GM19463 (cell line): Measurements from ENCODE around the gene IGFBP2.

Source experiments
- ATAC-seq: cut with Tn5 transposase; IDR thresholded peaks from one replicate; pipeline ENCODE4 v1.9.1; 2021; ENCODE audit warnings: mild to moderate bottlenecking, moderate library complexity; ENCODE audit not compliant: unreplicated experiment

IGFBP2 gene

DNA sequence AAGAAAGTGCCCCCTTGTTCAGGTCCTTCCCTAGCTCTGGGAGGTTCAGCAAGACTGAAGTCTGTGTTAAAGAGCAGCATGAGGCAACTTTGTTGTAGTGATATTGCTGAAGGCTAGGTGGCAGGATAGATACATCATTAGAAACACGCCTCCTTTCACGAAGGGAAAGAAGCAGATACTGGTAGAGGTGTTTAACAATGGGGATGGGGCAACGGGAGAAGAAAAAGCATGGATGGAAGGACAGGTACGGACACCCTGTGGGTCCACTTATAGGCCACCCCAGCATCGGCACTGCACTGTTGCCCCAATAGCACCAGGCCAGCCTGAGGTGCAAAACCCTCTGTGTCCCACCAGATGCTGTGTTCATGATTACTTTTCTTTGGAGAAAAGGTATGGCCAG is 65.7 kb downstream of the IGFBP2 start:
- ATAC-seq: no peak

DNA sequence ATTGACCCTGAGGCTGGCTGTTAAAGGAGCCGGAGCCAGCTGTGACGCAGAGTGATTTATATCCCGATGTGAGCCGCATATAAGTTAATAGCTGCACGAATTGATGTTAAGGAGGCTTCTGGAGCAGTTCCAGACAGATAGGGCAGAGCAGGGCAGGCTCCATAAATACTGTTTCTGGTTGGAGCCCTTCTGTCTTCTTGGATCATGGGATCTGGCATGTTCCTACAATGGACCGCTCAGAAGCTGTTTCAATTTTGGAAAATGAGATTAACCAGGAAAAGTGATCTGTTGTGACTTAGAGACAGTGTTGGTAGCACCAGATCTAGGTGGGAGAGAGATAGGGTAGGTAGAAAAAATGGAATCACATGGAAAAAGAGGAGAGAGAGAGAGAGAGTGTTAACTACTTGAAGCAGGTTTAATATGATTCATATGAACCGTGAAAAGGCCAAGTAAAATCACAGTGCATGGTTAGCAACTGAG is 66.9 kb downstream of the IGFBP2 start:
- ATAC-seq: no peak

DNA sequence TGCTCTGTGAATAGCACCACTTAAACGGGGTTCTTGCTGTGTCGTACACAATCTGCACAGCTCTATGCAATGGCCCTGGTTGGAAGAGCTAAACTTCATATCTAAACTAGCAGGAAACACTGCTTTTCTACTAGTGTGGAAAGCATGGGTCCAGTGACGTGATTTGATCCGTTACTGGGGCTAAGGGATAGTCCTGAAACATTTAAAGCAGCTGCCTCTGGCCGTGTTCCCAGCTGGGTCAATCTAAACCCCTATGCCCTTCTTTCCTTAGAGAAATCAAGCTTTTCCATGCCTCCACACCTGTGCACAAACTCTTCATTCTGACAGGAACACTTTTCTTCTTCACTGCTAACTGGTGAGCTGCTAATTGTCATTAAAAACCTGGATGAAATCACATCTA is 67.6 kb downstream of the IGFBP2 start:
- ATAC-seq: no peak

DNA sequence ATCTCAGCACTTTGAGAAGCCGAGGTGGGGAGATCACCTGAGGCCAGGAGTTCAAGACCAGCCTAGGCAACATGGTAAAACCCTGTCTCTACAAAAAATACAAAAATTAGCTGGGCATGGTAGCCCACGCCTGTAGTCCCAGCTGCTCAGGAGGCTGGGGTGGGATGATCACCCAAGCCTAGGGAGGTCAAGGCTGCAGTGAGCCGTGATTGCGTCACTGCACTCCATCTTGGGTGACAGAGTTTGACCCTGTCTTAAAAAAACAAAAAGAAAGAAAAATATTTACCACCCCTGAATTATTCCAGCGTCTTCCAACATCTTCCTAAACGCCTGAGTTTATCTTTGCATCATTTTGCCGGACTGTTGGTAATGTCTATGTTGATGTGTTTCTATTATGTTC is 68.3 kb downstream of the IGFBP2 start:
- no peak for ATAC-seq

DNA sequence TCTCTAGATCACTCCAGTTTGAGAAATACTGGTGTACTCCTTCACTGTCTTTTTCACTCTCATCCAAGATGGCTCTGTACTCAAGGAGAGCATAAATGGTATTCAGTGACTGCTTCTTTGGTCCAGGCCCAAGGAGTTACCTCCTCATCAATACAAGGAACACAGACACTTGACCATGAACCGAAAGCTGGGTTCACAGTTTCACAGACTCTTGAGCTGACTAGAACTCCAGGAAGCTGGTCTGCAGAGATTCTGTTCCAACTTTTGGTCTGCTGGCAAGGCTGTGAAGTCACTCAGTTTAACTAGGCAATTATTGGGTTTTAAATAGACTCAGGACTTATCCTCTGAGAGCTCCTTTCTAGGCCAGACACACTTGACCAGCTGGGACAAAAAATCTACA is 69.5 kb downstream of the IGFBP2 start:
- ATAC-seq: no peak

DNA sequence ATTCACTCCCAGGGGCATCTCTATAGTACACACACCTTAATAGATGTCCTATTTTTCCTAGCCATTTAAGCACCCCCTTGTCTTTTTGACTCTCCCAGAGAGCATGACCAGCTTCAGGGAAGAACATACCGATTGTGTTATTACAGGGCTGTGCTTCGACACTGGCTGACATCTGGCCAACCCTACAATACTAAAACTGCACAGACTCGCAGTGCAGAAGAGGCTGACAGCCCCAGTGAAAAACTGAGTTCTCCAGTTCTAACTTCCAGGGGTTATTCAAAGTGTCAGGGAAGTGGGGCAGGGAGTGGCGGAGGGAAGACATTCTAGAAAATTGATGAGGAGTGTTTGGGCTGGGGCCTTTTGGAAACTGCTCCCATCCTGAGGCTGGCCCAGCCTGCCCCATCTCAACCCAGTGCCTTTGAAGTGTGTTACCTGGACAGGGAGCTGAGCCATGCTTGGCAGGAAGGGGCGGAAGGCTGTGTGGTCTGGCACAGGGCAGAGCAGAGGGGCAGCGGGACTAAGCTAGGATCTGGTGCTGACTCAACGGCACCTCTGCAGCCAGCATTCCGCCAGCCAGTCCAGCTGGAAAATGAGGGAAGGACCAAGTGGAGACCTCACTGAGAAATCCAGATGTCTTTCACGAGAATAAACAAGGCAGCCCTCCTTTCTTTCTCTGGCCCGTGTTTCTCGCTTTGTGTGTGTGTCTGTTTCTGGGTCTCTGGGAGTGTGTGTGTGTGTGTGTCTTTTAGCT is 77.5 kb downstream of the IGFBP2 start:
- ATAC-seq: no peak

DNA sequence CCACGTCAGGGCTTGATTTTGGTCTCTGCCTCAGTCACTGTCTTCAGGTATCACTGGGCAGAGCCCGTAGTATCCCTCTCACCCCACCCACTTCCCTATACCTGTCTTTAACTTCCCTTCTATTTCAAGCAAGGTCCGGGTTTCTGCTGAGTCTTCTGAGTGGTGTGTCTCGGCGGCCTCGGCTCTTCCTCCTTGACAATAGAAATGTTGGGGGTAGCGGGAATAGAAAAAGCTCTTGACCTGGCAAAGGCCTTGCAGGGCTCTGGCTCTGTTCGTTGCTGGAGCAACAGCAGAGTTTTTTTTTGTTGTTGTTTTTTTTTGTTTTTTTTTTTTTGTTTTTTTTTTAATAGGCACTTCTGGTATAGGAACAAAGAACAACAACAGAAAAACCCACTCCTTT is 78.1 kb downstream of the IGFBP2 start:
- no peak for ATAC-seq

DNA sequence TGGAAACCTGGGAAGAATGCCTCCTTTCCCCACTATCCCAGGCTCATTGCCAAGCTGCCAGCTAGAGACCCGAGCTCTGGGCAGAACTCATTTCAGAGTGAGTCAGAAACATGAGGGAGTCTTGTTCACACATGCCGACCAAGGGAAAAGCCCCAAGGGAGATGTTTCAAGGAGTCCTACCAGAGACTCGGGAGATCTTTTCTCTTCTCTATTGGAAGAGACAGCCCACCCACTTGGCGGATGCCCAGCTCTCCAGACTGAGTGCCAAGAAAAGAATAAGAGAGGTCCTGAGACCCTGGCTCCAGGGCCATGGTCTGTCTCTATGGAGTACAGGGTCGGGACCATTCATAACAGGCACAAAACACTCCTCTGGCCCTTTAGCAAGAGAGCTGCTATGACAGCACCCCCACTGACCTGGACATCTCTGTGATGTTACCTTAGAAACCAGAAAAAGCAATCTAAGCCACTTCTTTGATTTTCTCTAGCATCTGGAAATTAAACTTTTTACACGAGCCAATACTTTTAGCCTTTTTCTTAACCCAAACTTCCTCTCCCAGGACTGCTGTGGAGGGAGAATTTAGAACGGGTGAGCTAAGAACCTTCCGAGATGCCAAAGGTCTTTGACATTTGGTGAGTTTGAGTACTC is 80.6 kb downstream of the IGFBP2 start:
- no peak for ATAC-seq
